ENCODE results near the gene PRKX.

Gene PRKX

DNA sequence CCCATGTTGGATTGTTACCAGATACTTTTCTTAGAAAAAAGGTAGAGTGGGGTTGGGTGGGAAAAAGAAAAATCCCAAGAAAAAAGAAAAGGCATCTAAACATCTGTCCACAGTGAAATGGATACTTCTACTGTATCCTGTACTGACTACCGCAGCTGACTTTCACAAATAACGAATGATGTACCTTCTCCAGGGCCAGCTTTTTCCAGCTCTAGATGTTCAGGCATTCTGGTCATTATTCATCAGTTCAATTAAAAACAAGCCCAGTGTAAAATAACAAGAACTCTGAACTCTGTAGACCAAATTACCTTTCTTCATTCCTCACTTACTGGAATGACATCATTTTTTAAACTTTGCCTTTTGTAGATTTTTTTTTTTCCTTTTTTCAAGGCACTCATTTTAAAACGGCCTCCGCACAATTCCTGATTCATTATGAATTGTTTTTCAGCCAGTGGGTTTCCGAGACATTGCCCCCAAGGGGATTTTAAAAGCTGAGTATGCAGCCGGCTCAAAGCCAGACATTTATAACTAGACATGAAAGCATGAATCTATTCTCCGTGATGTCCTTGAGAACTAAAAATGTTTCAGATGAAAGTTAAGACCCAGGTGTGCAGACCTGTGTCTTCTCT, 113.5 kb downstream of the PRKX start:
- H3K4me3 ChIP-seq (ENCODE audit: low read length) = no peak overlapping the region
- TF ChIP-seq, protein P1, sequence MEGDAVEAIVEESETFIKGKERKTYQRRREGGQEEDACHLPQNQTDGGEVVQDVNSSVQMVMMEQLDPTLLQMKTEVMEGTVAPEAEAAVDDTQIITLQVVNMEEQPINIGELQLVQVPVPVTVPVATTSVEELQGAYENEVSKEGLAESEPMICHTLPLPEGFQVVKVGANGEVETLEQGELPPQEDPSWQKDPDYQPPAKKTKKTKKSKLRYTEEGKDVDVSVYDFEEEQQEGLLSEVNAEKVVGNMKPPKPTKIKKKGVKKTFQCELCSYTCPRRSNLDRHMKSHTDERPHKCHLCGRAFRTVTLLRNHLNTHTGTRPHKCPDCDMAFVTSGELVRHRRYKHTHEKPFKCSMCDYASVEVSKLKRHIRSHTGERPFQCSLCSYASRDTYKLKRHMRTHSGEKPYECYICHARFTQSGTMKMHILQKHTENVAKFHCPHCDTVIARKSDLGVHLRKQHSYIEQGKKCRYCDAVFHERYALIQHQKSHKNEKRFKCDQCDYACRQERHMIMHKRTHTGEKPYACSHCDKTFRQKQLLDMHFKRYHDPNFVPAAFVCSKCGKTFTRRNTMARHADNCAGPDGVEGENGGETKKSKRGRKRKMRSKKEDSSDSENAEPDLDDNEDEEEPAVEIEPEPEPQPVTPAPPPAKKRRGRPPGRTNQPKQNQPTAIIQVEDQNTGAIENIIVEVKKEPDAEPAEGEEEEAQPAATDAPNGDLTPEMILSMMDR (IDR thresholded peaks at IDR 0.05; ENCODE audit: insufficient read depth, low read depth, low read length, missing control alignments) = no peak
- no peak for DNase-seq (ENCODE audit: low read depth)

DNA sequence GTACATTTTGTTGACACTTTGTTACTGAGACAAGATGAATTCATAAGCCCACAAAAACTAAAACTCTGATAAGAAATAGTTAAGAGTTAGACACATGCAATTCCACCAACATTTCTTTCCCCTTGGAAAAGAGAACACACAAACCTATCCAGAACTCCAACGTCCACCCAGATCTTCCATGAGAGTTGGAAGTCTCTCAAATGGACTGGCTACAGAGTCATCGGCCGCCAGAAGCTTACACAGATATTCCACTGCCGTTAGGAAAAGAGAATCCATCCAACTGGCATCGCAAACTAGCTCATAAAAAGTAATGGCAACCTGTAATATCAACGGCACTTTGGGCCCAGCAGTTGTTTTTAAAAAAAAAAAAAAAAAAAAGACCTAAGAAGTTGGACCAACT, 114.7 kb downstream of the PRKX start:
- TF ChIP-seq, protein P1 (IDR thresholded peaks at IDR 0.05; ENCODE audit: insufficient read depth, low read depth, low read length, missing control alignments) = no peak
- H3K4me3 ChIP-seq (ENCODE audit: low read length) = no peak overlapping the region

DNA sequence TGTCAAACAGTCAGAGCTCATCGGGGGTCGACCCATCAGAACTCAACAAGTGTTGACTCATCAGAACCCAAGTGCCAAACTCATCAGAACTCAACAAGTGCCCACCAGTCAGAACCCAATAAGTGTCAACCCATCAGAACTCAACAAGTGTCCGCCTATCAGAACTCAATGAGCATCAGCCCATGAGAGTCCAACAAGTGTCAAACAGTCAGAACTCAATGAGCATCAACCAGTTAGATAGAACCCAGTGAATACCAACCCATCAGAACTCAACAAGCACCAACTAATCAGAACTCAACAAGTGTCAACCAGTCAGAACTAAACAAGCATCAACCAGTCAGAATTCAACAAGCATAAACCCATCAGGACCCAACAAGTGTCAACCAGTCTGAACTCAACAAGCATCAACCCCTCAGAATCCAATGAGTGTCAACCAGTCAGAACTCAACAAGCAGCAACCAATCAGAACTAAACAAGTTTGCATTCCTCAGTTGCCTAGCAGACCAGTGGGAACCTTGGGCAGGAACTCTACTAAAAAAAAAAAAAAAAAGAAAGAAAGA, 115.3 kb downstream of the PRKX start:
- DNase-seq (ENCODE audit: low read depth) = peak; percentile 27
- no peak overlapping the region for H3K4me3 ChIP-seq (ENCODE audit: low read length)
- TF ChIP-seq, protein P1 (IDR thresholded peaks at IDR 0.05; ENCODE audit: insufficient read depth, low read depth, low read length, missing control alignments) = no peak

More for the DNA sequence above, 114.7 kb downstream of the PRKX start:
- no peak for DNase-seq (ENCODE audit: low read depth)

DNA sequence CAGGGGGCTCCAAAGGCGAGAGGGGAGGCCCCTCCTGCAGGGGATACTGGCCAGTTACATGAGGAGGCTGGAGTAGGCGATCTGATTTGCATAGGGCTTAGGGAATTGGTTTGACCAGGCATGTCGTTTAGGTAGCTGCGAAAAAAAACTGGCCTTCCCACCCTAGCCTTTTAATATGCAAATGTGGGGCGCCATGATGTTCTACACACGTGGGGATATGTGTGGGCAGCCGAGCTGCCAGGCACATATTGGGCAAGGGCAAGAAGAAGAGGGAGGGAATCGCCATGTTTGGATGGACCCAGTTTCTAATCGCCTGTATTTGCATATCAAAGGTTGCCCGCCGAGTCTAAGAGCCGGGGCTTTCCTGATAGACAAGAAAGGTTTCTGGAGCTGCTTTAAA, 121.3 kb downstream of the PRKX start:
- TF ChIP-seq, protein P1 (IDR thresholded peaks at IDR 0.05; ENCODE audit: insufficient read depth, low read depth, low read length, missing control alignments) = no peak
- DNase-seq (ENCODE audit: low read depth) = no peak
- H3K4me3 ChIP-seq (ENCODE audit: low read length) = no peak overlapping the region

DNA sequence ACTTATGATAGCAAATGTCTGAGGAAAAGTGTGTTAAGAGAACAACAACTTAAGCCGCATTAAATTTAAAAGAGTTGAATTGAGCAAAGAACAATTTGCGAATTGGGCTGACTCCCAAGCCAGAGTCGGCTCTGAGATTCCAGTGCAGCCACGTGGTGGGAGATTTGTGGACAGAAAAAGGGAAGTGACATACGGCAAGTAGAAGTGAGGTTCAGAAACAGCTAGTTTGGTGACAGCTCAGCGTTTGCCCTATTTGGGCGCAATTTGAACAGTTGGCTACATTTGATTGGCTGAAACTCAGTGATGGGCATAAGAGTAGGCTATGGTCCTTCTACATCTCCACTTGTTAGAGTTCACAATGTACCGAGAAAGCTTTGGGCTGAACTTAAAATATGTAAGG, 124.0 kb downstream of the PRKX start:
- no peak overlapping the region for H3K4me3 ChIP-seq (ENCODE audit: low read length)
- TF ChIP-seq, protein P1 (IDR thresholded peaks at IDR 0.05; ENCODE audit: insufficient read depth, low read depth, low read length, missing control alignments) = no peak
- no peak for DNase-seq (ENCODE audit: low read depth)

DNA sequence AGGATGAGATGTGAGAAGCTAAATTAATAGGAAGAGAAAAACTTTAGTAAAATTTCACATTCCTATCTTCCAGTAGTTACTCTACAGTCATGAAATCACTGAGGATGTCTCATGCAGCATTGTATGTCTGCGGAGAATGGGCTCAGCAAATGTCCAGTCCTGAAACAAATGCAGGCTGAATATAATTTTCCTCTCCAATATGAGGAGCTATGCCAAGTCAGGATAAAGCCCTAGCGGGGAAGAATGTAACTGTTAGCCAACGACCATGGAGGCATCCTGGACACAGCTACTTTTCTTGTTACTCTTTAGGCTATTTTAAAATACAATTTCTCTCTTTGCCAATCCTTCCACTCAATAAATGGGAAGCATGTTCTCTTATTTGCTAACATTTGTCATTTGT, 127.7 kb downstream of the PRKX start:
- TF ChIP-seq, protein P1 (IDR thresholded peaks at IDR 0.05; ENCODE audit: insufficient read depth, low read depth, low read length, missing control alignments) = no peak
- no peak for DNase-seq (ENCODE audit: low read depth)
- no peak overlapping the region for H3K4me3 ChIP-seq (ENCODE audit: low read length)
